Measurements from ENCODE around the gene TRIO. TPM values are rescaled to one million over a fixed set of nuclear protein-coding genes. Genes with fewer than 3 reads are reported as not detected.

The TRIO gene
- total RNA-seq, 1 experiment from 2014 or later, result 88.8 TPM

DNA sequence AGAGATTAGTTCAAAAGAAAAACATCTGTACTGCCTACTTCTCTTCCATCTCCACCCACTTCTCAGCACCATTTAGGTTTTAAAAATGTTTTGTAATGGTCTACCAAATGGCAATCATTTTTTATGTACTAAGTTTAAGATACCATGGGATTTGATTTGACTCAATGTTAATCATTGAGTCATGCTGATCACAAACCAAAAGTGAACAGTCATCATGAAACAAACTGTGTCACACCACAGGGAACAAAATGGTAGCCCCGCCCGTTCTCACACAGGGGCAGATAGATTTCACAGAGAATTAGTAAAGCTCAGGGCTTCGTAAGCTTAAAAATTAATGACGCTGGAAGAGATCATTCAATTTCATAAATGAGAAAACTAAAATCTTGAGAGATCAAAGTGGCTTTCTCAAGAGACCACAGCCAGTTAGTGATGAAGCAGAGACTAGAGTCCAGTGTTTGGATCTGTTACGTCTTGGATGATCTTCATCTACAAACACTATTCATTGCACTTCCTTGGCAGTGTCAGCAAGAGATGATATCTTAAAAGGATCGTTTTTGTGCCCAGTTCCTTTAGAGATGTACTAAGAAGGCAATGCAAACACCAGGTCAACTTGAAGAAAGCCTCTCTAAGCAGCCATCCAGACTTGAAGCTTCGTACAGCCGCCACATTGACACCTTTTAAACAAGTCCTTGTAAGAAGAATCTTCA lies 33.9 kb upstream of the TRIO start:
- ATAC-seq (no peak), DNase-seq (ENCODE audit: low spot score) (no peak)
- H3K4me1 Mint-ChIP-seq, result peaks cover 17% of the 10 kb centered on the region
- CTCF ChIA-PET, result interaction anchor here (0.6 to 3.0 kb wide), 9 partner anchors 8 to 539 kb away, joined by 3 to 37 read pairs (median 3); no protein-coding TSS in a partner anchor
- H3K36me3 Mint-ChIP-seq, result no peaks in the 10 kb centered on the region
- peaks cover 16% of the 10 kb centered on the region for H3K27me3 Mint-ChIP-seq (ENCODE audit: low read depth)
- no peak overlapping the region for H3K4me3 Mint-ChIP-seq
- POLR2A ChIA-PET, result no interaction called here
- H3K9me3 Mint-ChIP-seq, result no peaks in the 10 kb centered on the region
- no peak for TF ChIP-seq JUN (CRISPR knock-in tag; IDR thresholded peaks at IDR 0.05)
- TF ChIP-seq TP53 (CRISPR knock-in tag; IDR thresholded peaks at IDR 0.05), result no peak
- no peak for TF ChIP-seq NR3C1 (CRISPR knock-in tag; conservative IDR thresholded peaks at IDR 0.05; ENCODE audit: low read depth)
- TF ChIP-seq TEAD1 (CRISPR knock-in tag; IDR thresholded peaks at IDR 0.05), result no peak
- no peak overlapping the region for H3K27ac Mint-ChIP-seq

DNA sequence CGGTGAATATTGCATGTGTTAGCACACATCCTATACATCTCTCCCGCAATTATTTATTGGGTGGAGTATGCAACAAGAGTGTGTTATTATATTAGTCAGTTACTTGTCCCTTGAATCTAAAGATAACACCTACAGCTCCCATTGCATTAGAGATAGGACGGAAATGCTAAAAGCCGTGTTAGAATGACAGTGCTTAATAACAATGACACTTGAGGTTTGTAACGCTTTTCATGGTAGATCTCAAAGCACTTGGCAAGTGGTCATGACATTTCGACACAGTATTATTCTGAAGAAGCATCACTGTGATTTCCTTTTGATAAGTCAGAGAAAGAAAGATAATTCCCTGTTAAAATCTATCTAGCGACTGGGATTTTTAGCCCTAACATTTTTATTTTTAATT lies 33.4 kb upstream of the TRIO start:
- no peak for ATAC-seq
- Mint-ChIP-seq H3K4me1 (peaks cover 22% of the 10 kb centered on the region), H3K4me3 (no peak overlapping the region), H3K27me3 (ENCODE audit: low read depth) (peaks cover 16% of the 10 kb centered on the region), H3K36me3 (no peaks in the 10 kb centered on the region), H3K27ac (no peak overlapping the region), H3K9me3 (no peaks in the 10 kb centered on the region)
- POLR2A ChIA-PET, result no interaction called here
- no peak for DNase-seq (ENCODE audit: low spot score)
- TF ChIP-seq PRRX2 (CRISPR knock-in tag; IDR thresholded peaks at IDR 0.05), result no peak
- TF ChIP-seq CREM (CRISPR knock-in tag; IDR thresholded peaks at IDR 0.05), result no peak
- TF ChIP-seq, protein P1, sequence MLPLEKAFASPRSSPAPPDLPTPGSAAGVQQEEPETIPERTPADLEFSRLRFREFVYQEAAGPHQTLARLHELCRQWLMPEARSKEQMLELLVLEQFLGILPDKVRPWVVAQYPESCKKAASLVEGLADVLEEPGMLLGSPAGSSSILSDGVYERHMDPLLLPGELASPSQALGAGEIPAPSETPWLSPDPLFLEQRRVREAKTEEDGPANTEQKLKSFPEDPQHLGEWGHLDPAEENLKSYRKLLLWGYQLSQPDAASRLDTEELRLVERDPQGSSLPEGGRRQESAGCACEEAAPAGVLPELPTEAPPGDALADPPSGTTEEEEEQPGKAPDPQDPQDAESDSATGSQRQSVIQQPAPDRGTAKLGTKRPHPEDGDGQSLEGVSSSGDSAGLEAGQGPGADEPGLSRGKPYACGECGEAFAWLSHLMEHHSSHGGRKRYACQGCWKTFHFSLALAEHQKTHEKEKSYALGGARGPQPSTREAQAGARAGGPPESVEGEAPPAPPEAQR (CRISPR knock-in tag; IDR thresholded peaks at IDR 0.05), result no peak
- TF ChIP-seq, protein P2, sequence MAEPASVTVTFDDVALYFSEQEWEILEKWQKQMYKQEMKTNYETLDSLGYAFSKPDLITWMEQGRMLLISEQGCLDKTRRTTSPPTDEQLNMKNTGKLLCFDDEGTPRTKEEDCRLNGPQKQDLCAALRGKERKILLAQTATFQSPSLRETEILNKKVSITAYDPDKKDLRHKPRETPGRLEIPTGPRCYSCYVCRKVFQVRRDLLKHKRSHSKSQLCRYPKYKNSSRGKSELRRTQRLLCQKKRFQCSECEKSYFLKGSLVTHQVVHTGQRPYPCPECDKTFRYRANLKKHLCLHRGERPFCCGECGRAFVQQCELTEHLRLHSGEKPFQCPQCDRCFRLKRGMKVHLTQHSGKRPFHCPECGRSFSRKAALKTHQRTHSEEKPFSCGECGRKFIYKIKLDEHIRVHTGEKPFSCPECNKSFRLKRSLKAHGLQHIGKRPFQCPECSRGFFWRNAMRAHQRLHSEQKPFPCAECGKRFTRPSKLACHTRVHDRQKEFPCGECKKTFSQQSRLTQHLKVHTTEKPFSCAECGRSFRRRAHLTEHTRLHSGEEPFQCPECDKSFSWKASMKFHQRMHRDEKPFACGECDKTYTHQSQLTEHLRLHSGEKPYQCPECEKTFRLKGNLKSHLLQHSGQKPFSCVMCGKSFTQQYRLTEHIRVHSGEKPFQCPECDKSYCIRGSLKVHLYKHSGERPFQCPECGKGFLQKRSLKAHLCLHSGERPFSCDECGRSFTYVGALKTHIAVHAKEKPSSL (CRISPR knock-in tag; conservative IDR thresholded peaks at IDR 0.05), result no peak
- TF ChIP-seq, protein P3, sequence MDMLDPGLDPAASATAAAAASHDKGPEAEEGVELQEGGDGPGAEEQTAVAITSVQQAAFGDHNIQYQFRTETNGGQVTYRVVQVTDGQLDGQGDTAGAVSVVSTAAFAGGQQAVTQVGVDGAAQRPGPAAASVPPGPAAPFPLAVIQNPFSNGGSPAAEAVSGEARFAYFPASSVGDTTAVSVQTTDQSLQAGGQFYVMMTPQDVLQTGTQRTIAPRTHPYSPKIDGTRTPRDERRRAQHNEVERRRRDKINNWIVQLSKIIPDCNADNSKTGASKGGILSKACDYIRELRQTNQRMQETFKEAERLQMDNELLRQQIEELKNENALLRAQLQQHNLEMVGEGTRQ (CRISPR knock-in tag; IDR thresholded peaks at IDR 0.05), result no peak
- TF ChIP-seq GTF2I (CRISPR knock-in tag; conservative IDR thresholded peaks at IDR 0.05), result no peak
- CTCF ChIA-PET, result interaction anchor here (1.0 to 3.0 kb wide), 3 partner anchors 76 to 539 kb away, joined by 3 to 37 read pairs (median 4); no protein-coding TSS in a partner anchor

DNA sequence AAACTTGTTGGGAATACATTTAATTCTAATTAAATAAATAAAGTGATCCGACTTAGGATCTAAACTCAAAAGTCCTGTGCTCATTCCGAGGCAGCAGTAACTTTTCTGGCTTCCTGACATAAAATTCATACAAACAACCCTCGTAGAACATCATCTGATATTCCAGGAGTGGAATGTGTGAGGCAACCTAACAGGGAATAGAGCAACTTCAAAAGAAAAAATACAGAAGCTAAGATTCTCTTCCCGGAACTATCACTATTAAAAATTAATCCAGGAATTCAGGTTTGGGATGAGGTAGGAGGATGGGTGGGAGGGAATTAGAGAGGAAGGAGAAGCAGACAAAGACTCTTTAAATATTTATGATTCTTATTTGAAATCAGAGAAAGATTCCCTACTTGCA lies 32.9 kb upstream of the TRIO start:
- ATAC-seq (no peak), DNase-seq (ENCODE audit: low spot score) (no peak)
- no peaks in the 10 kb centered on the region for H3K36me3 Mint-ChIP-seq
- H3K4me3 Mint-ChIP-seq, result no peak overlapping the region
- peaks cover 27% of the 10 kb centered on the region for H3K4me1 Mint-ChIP-seq
- no peaks in the 10 kb centered on the region for H3K9me3 Mint-ChIP-seq
- no peak for TF ChIP-seq OVOL2 (CRISPR knock-in tag; IDR thresholded peaks at IDR 0.05; ENCODE audit: borderline replicate concordance)
- no peak for TF ChIP-seq HMGA2 (CRISPR knock-in tag; IDR thresholded peaks at IDR 0.05)
- no peak for TF ChIP-seq NR3C1 (CRISPR knock-in tag; conservative IDR thresholded peaks at IDR 0.05; ENCODE audit: low read depth)
- TF ChIP-seq PRRX2 (CRISPR knock-in tag; IDR thresholded peaks at IDR 0.05), result no peak
- TF ChIP-seq, protein P4, sequence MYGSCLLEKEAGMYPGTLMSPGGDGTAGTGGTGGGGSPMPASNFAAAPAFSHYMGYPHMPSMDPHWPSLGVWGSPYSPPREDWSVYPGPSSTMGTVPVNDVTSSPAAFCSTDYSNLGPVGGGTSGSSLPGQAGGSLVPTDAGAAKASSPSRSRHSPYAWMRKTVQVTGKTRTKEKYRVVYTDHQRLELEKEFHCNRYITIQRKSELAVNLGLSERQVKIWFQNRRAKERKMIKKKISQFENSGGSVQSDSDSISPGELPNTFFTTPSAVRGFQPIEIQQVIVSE (CRISPR knock-in tag; IDR thresholded peaks at IDR 0.05; ENCODE audit: borderline replicate concordance), result no peak
- TF ChIP-seq ATF1 (CRISPR knock-in tag; IDR thresholded peaks at IDR 0.05), result no peak
- TF ChIP-seq, protein P5, sequence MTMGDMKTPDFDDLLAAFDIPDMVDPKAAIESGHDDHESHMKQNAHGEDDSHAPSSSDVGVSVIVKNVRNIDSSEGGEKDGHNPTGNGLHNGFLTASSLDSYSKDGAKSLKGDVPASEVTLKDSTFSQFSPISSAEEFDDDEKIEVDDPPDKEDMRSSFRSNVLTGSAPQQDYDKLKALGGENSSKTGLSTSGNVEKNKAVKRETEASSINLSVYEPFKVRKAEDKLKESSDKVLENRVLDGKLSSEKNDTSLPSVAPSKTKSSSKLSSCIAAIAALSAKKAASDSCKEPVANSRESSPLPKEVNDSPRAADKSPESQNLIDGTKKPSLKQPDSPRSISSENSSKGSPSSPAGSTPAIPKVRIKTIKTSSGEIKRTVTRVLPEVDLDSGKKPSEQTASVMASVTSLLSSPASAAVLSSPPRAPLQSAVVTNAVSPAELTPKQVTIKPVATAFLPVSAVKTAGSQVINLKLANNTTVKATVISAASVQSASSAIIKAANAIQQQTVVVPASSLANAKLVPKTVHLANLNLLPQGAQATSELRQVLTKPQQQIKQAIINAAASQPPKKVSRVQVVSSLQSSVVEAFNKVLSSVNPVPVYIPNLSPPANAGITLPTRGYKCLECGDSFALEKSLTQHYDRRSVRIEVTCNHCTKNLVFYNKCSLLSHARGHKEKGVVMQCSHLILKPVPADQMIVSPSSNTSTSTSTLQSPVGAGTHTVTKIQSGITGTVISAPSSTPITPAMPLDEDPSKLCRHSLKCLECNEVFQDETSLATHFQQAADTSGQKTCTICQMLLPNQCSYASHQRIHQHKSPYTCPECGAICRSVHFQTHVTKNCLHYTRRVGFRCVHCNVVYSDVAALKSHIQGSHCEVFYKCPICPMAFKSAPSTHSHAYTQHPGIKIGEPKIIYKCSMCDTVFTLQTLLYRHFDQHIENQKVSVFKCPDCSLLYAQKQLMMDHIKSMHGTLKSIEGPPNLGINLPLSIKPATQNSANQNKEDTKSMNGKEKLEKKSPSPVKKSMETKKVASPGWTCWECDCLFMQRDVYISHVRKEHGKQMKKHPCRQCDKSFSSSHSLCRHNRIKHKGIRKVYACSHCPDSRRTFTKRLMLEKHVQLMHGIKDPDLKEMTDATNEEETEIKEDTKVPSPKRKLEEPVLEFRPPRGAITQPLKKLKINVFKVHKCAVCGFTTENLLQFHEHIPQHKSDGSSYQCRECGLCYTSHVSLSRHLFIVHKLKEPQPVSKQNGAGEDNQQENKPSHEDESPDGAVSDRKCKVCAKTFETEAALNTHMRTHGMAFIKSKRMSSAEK (CRISPR knock-in tag; IDR thresholded peaks at IDR 0.05; ENCODE audit: borderline replicate concordance), result no peak
- H3K27ac Mint-ChIP-seq, result no peak overlapping the region
- peaks cover 16% of the 10 kb centered on the region for H3K27me3 Mint-ChIP-seq (ENCODE audit: low read depth)
- POLR2A ChIA-PET, result no interaction called here
- CTCF ChIA-PET, result interaction anchor here (1.6 to 3.0 kb wide), 2 partner anchors 76 to 161 kb away, joined by 4 to 37 read pairs; no protein-coding TSS in a partner anchor
